ENCODE data around the gene CHML. TPM values are rescaled to one million over a fixed set of nuclear protein-coding genes. Genes with fewer than 3 reads are reported as not detected.

Gene CHML
- total RNA-seq, 1 donor from 2014 or later: 1.2 TPM

- Histone ChIP-seq H3K4me3 (no peak overlapping the region), H3K27ac (no peak overlapping the region), H3K27me3 (no peaks in the 10 kb centered on the region), H3K9me3 (no peaks in the 10 kb centered on the region), H3K4me1 (no peaks in the 10 kb centered on the region), H3K36me3 (no peaks in the 10 kb centered on the region)
- intact Hi-C loops (cut with DNase I): no loop called here
- TF ChIP-seq, protein P1, sequence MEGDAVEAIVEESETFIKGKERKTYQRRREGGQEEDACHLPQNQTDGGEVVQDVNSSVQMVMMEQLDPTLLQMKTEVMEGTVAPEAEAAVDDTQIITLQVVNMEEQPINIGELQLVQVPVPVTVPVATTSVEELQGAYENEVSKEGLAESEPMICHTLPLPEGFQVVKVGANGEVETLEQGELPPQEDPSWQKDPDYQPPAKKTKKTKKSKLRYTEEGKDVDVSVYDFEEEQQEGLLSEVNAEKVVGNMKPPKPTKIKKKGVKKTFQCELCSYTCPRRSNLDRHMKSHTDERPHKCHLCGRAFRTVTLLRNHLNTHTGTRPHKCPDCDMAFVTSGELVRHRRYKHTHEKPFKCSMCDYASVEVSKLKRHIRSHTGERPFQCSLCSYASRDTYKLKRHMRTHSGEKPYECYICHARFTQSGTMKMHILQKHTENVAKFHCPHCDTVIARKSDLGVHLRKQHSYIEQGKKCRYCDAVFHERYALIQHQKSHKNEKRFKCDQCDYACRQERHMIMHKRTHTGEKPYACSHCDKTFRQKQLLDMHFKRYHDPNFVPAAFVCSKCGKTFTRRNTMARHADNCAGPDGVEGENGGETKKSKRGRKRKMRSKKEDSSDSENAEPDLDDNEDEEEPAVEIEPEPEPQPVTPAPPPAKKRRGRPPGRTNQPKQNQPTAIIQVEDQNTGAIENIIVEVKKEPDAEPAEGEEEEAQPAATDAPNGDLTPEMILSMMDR (IDR thresholded peaks at IDR 0.05): no peak
- DNase-seq (ENCODE audit: low spot score in 2 of 2): no peak
Measured at GRCh38 chr1:241592273-241592958, 47.8 kb downstream of the CHML start.

GRCh38 chr1:241591736-241592135, 48.4 kb downstream of the CHML start:
- Histone ChIP-seq H3K27ac (no peak overlapping the region), H3K9me3 (no peaks in the 10 kb centered on the region), H3K36me3 (no peaks in the 10 kb centered on the region), H3K4me1 (no peaks in the 10 kb centered on the region), H3K4me3 (no peak overlapping the region), H3K27me3 (no peaks in the 10 kb centered on the region)
- TF ChIP-seq, protein P1 (IDR thresholded peaks at IDR 0.05): no peak
- intact Hi-C loops (cut with DNase I): no loop called here
- no peak for DNase-seq (ENCODE audit: low spot score in 2 of 2)

DNA sequence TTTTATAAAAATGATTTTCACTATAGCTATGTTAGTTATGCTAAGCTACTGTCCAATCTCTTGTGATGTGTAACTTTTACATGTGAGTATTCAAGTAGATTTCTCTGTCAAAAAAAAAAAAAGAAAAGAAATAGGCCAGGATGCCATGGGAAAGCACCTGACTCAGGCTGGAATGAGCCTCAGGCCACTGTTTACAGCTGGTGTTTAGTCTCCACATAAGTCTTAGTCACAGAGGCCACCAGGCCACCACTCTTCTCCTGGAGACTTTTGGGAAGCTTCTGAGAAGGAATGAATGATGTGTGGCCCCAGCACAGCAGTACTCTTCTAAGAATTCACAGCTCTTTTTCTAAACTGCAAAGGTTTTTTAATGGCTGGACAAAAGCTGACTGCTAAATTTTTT, 48.9 kb downstream of the CHML start:
- Histone ChIP-seq H3K9me3 (no peaks in the 10 kb centered on the region), H3K27ac (no peak overlapping the region), H3K4me3 (no peak overlapping the region), H3K4me1 (no peaks in the 10 kb centered on the region), H3K27me3 (no peaks in the 10 kb centered on the region), H3K36me3 (no peaks in the 10 kb centered on the region)
- TF ChIP-seq, protein P1 (IDR thresholded peaks at IDR 0.05): no peak
- intact Hi-C loops (cut with DNase I): no loop called here
- DNase-seq (ENCODE audit: low spot score in 2 of 2): no peak

DNA sequence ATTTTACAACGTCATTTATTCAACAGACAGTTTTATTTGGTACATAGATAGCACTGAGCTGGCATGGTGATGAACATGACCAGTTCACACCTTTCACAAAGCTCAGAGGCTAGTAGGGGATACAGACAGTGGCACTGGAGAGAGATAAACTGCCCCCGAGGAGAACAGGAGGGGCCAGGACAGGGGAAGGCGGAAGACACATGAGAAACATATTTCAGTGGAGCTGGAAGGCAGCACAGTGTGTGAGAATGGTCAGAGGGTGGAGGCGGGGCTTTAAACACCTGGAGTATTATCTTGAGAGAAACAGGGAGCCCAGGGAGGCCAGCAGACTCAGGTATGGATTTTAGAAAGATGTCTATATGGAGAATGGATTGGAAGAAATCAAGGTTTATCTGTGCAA, 49.5 kb downstream of the CHML start:
- TF ChIP-seq, protein P1 (IDR thresholded peaks at IDR 0.05): no peak
- H3K27me3 ChIP-seq: no peaks in the 10 kb centered on the region
- DNase-seq (ENCODE audit: low spot score in 2 of 2): no peak
- H3K36me3 ChIP-seq: no peaks in the 10 kb centered on the region
- H3K4me3 ChIP-seq: no peak overlapping the region
- no peaks in the 10 kb centered on the region for H3K9me3 ChIP-seq
- no peaks in the 10 kb centered on the region for H3K4me1 ChIP-seq
- intact Hi-C loops (cut with DNase I): no loop called here
- no peak overlapping the region for H3K27ac ChIP-seq

Other genes starting within 250 kb of the CHML start
- 29.9 TPM for gene FH, start 120.6 kb downstream of the CHML start, total RNA-seq
- gene KMO, start 108.0 kb downstream of the CHML start, total RNA-seq: not detected
- gene OPN3, start within 50 bp of the CHML start, total RNA-seq: 9.0 TPM
- gene WDR64, start 11.9 kb upstream of the CHML start, total RNA-seq: not detected
- gene EXO1, start 207.8 kb upstream of the CHML start, total RNA-seq: not detected